Adrenal gland (tissue), 5 donors: ENCODE data around the gene SLF2.

Source experiments
- POLR2A ChIP-seq, 2 donors: fragments of 450-650 bp; IDR thresholded peaks; one replicate each; pipeline ENCODE4 v1.6.1; 2017; ENCODE audit warnings: antibody characterized with exemption in 2 of 2, mild to moderate bottlenecking in 2 of 2, moderate library complexity in 1 of 2
- TF ChIP-seq, protein P1 (sequence below), 6 experiments: fragments of 450-650 bp in 4 of 6; fragments of 200-600 bp in 2 of 6; sonication (generic) in 1 of 6; IDR thresholded peaks; 1 replicate in 5 of 6; 2 replicates in 1 of 6; pipeline versions ENCODE4 v1.5.1 to v1.8.0; 2016 to 2021; ENCODE audit warnings: antibody characterized with exemption in 6 of 6, mild to moderate bottlenecking in 2 of 6, moderate library complexity in 1 of 6
- donor health status: DM: no; HTN: no; CAD: no.

GRCh38 chr10:100993986-100994708, 81.4 kb downstream of the SLF2 start:
- TF ChIP-seq, protein P1, sequence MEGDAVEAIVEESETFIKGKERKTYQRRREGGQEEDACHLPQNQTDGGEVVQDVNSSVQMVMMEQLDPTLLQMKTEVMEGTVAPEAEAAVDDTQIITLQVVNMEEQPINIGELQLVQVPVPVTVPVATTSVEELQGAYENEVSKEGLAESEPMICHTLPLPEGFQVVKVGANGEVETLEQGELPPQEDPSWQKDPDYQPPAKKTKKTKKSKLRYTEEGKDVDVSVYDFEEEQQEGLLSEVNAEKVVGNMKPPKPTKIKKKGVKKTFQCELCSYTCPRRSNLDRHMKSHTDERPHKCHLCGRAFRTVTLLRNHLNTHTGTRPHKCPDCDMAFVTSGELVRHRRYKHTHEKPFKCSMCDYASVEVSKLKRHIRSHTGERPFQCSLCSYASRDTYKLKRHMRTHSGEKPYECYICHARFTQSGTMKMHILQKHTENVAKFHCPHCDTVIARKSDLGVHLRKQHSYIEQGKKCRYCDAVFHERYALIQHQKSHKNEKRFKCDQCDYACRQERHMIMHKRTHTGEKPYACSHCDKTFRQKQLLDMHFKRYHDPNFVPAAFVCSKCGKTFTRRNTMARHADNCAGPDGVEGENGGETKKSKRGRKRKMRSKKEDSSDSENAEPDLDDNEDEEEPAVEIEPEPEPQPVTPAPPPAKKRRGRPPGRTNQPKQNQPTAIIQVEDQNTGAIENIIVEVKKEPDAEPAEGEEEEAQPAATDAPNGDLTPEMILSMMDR (IDR thresholded peaks at IDR 0.05): peak; percentile 57 to 84 (median 77)
- TF ChIP-seq POLR2A (IDR thresholded peaks at IDR 0.05): no peak
